Motor neuron (in vitro differentiated cells): Measurements from ENCODE around the gene RAB22A. TPM values are rescaled to one million over a fixed set of nuclear protein-coding genes. Genes with fewer than 3 reads are reported as not detected.

Source experiments
- total RNA-seq, 8 experiments: library from RNA; unstranded; fragments of 300-600 nt; gene quantifications; 2 replicates each; pipeline versions ENCODE4 v1.2.3 to v1.2.4, GENCODE V29; 2022

RAB22A gene
- total RNA-seq, 8 experiments from 2014 or later, result 10.8 to 28.4 (median 15.2) TPM

Other genes starting within 250 kb of the RAB22A start
- gene ANKRD60, start 81.1 kb upstream of the RAB22A start, total RNA-seq, result not detected
- 10 to 100 TPM; 11.2 to 30.0 (median 23.1) TPM for gene VAPB, start 79.5 kb downstream of the RAB22A start, total RNA-seq
- gene APCDD1L, start 205.7 kb downstream of the RAB22A start, total RNA-seq, result 1 to 10 TPM in 3 of 8 experiments, under 1 TPM in 5; 0.11 to 6.3 (median 0.59) TPM